IMR-90 (cell line): ENCODE measurements around the gene MDM2.

Experiments used
- BHLHE40 ChIP-seq: fragments of 150-350 bp; IDR thresholded peaks from 2 replicates; pipeline ENCODE4 v1.6.1; 2016; ENCODE audit warnings: mild to moderate bottlenecking, low read depth, low read length
- CTCF ChIP-seq: conservative IDR thresholded peaks from 2 replicates; pipeline ENCODE4 v1.5.1; 2012; ENCODE audit warnings: mild to moderate bottlenecking, low read depth, low read length, improper control_type of control experiment
- MAZ ChIP-seq: IDR thresholded peaks from 2 replicates; pipeline ENCODE4 v1.6.1; 2012; ENCODE audit warnings: low read depth, mild to moderate bottlenecking, low read length, improper control_type of control experiment, moderate library complexity, borderline replicate concordance
- POLR2A ChIP-seq: IDR thresholded peaks from 2 replicates; pipeline ENCODE4 v1.6.1; 2012; ENCODE audit warnings: mild to moderate bottlenecking, low read depth, low read length
- RAD21 ChIP-seq: IDR thresholded peaks from 2 replicates; pipeline ENCODE4 v1.6.1; 2012; ENCODE audit warnings: low read length, improper control_type of control experiment
- RFX5 ChIP-seq: IDR thresholded peaks from 2 replicates; pipeline ENCODE4 v1.8.0; 2012; ENCODE audit warnings: low read depth, mild to moderate bottlenecking, low read length, moderate library complexity
- SMC3 ChIP-seq: fragments of 150-350 bp; IDR thresholded peaks from 2 replicates; pipeline ENCODE4 v1.6.1; 2016; ENCODE audit warnings: low read depth, mild to moderate bottlenecking, antibody characterized with exemption, low read length, moderate library complexity

DNA sequence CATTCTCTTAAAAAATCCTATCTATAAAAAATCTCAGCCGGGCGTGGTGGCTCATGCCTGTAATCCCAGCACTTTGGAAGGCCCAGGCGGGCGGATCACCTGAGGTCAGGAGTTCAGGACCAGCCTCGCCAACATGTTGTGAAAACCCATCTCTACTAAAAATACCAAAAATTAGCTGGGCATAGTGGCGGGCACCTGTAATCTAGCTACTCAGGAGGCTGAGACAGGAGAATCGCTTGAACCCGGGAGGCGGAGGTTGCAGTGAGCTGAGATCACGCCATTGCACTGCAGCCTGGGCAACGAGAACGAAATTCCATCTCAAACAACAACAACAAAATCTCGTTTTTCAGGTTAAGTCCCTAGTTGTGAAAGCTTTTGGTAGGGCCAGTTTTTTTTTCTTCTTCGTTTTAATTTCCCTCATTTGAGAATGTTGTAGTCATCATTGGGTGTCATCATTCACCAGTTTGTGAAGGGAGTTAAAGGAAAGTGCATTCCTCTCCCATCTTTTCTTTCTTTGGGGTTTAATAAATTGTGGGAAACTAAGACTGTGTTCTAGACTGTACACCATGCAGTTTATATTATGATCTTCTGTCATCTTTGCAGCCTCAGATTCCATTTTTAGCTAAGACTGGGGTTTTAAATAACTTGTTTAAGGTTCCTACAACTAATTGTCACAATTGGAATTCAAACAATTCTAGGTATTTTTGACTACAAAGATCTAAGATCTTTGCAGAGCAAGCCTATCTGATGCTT is 23.9 kb downstream of the MDM2 start:
- TF ChIP-seq CTCF (no peak), RAD21 (no peak), SMC3 (no peak), POLR2A (no peak), MAZ (no peak), BHLHE40 (no peak), RFX5 (no peak)
